Endothelial cell of umbilical vein (primary cell): ENCODE results near the gene TERT. TPM values are rescaled to one million over a fixed set of nuclear protein-coding genes. Genes with fewer than 3 reads are reported as not detected.

Source experiments
- BruUV-seq: library from RNA; stranded (reverse); fragments of 400-500 nt; replicated peaks from 2 replicates; lab custom pipeline; 2021; lab: Mats Ljungman, UMichigan
- CTCF ChIA-PET: fragments of 300-600, 350-600 bp; sonication (Branson Sonifier 250); formaldehyde crosslinking; loops from one replicate; lab custom pipeline; 2021; ENCODE audit warnings: antibody characterized with exemption, inconsistent platforms; lab: Charles Lee
- POLR2A ChIA-PET: fragments of 300-600, 350-600 bp; sonication (Branson Sonifier 250); formaldehyde crosslinking; loops from one replicate; lab custom pipeline; 2021; ENCODE audit warnings: antibody characterized with exemption, inconsistent platforms; lab: Charles Lee
- DNase-seq: peaks from one replicate; pipeline ENCODE4 v3.0.0-alpha.2; 2011; ENCODE audit warnings: low read depth, low spot score
- FAIRE-seq: peaks from 2 replicates; lab custom pipeline; 2011; peaks lifted over from hg19 to GRCh38; lab: Jason Lieb, UNC
- H2AFZ ChIP-seq: 2 replicates; pipeline ENCODE4 v1.6.0; 2012; ENCODE audit warnings: low read depth, low read length, control low read depth, inconsistent platforms
- H3K27ac ChIP-seq: 2 replicates; pipeline ENCODE4 v1.5.1; 2011; ENCODE audit warnings: low read depth, mild to moderate bottlenecking, control low read depth, low read length, moderate library complexity; ENCODE audit not compliant: insufficient read depth
- H3K27me3 ChIP-seq, 2 experiments: 2 replicates each; pipeline versions ENCODE4 v1.6.0 to v1.6.1; 2011; ENCODE audit warnings: low read length in 2 of 2, mixed read lengths in 1 of 2; ENCODE audit not compliant: control insufficient read depth in 2 of 2, insufficient read depth in 2 of 2
- H3K36me3 ChIP-seq, 2 experiments: 2 replicates in 1 of 2; 3 replicates in 1 of 2; pipeline ENCODE4 v1.5.1; 2011; ENCODE audit warnings: low read length in 2 of 2, mild to moderate bottlenecking in 1 of 2, moderate library complexity in 1 of 2; ENCODE audit not compliant: control insufficient read depth in 2 of 2, insufficient read depth in 2 of 2; ENCODE audit errors: extremely low read depth in 1 of 2
- H3K4me1 ChIP-seq: 3 replicates; pipeline ENCODE4 v1.5.1; 2011; ENCODE audit warnings: mild to moderate bottlenecking, low read length; ENCODE audit not compliant: control insufficient read depth, insufficient read depth; ENCODE audit errors: extremely low read depth
- H3K4me2 ChIP-seq: 2 replicates; pipeline ENCODE4 v1.6.1; 2011; ENCODE audit warnings: low read length, control low read depth, mixed read lengths; ENCODE audit not compliant: insufficient read depth
- H3K4me3 ChIP-seq, 3 experiments: fragments of 200-600 bp in 1 of 3; sonication (generic), shearing (Covaris generic) in 1 of 3; replicated peaks in 1 of 3; 2 replicates each; pipeline ENCODE4 v1.5.1; 2011 to 2016; ENCODE audit warnings: control low read depth in 3 of 3, low read length in 3 of 3, mild to moderate bottlenecking in 2 of 3, inconsistent platforms in 1 of 3, low read depth in 1 of 3, moderate library complexity in 1 of 3; ENCODE audit not compliant: insufficient read depth in 1 of 3
- H3K79me2 ChIP-seq: 2 replicates; pipeline ENCODE4 v1.6.0; 2012; ENCODE audit warnings: low read length, inconsistent platforms; ENCODE audit not compliant: control insufficient read depth, insufficient read depth
- H3K9ac ChIP-seq: replicated peaks from 2 replicates; pipeline ENCODE3; 2011; ENCODE audit warnings: low read length, control low read depth; ENCODE audit not compliant: insufficient read depth; ENCODE audit errors: extremely low read depth
- H3K9me1 ChIP-seq: replicated peaks from 3 replicates; pipeline ENCODE4 v1.6.0; 2011; ENCODE audit warnings: mild to moderate bottlenecking, low read length; ENCODE audit not compliant: control insufficient read depth, insufficient read depth; ENCODE audit errors: extremely low read depth
- H3K9me3 ChIP-seq: replicated peaks from 2 replicates; pipeline ENCODE4 v1.5.1; 2012; ENCODE audit warnings: low read length, inconsistent platforms; ENCODE audit not compliant: control insufficient read depth, insufficient read depth
- H4K20me1 ChIP-seq: replicated peaks from 2 replicates; pipeline ENCODE3; 2011; ENCODE audit warnings: mild to moderate bottlenecking, low read length; ENCODE audit not compliant: control insufficient read depth, insufficient read depth; ENCODE audit errors: extremely low read depth
- CTCF ChIP-seq, 2 donors: IDR thresholded peaks; 1 replicate in 1 of 2; 2 replicates in 1 of 2; pipeline ENCODE4 v1.5.1; 2011; ENCODE audit warnings: low read length in 2 of 2, mild to moderate bottlenecking in 2 of 2, moderate library complexity in 2 of 2, control low read depth in 1 of 2, inconsistent platforms in 1 of 2, low read depth in 1 of 2; ENCODE audit not compliant: insufficient read depth in 1 of 2; ENCODE audit errors: extremely low read depth in 1 of 2
- EZH2 ChIP-seq: IDR thresholded peaks from 2 replicates; pipeline ENCODE4 v1.6.1; 2012; ENCODE audit warnings: borderline replicate concordance, low read depth, mild to moderate bottlenecking, moderate library complexity, low read length, inconsistent platforms; ENCODE audit not compliant: severe bottlenecking
- FOS ChIP-seq: IDR thresholded peaks from 2 replicates; pipeline ENCODE4 v1.6.1; 2011; ENCODE audit warnings: mild to moderate bottlenecking, low read length, moderate library complexity, borderline replicate concordance; ENCODE audit not compliant: insufficient read depth
- GATA2 ChIP-seq: IDR thresholded peaks from 2 replicates; pipeline ENCODE4 v1.7.0; 2011; ENCODE audit warnings: low read depth, mild to moderate bottlenecking, moderate library complexity, mixed read lengths, low read length; ENCODE audit not compliant: insufficient read length, insufficient read depth
- JUN ChIP-seq: IDR thresholded peaks from 2 replicates; pipeline ENCODE4 v1.6.1; 2011; ENCODE audit warnings: borderline replicate concordance, low read depth; ENCODE audit not compliant: insufficient read length, insufficient read depth
- MYC ChIP-seq: IDR thresholded peaks from one replicate; pipeline ENCODE4 v1.6.1; 2011; ENCODE audit warnings: mild to moderate bottlenecking, low read depth, low read length
- POLR2A ChIP-seq: IDR thresholded peaks from 2 replicates; pipeline ENCODE4 v1.6.1; 2012; ENCODE audit warnings: low read depth, mild to moderate bottlenecking, control low read depth, low read length
- POLR2AphosphoS5 ChIP-seq: IDR thresholded peaks from 2 replicates; pipeline ENCODE4 v1.6.1; 2012; ENCODE audit warnings: low read depth, mild to moderate bottlenecking, control low read depth, low read length, moderate library complexity; ENCODE audit not compliant: insufficient read depth
- dilution Hi-C: fragments of 300-500 bp; cut with MboI; formaldehyde crosslinking; loops from one replicate; pipeline ENCODE4 v1.15.0; 2019; ENCODE audit warnings: low sequenced_read_pairs; ENCODE audit not compliant: extremely low pct_ligation_motif_present
- intact Hi-C: fragments of 100-400 bp; cut with micrococcal nuclease; formaldehyde crosslinking; loops from one replicate; pipeline ENCODE4 v1.10.0; 2022
- polyA plus RNA-seq, 4 experiments: library from polyadenylated mRNA; depleted of rRNA in 3 of 4; stranded (reverse) in 3 of 4; unstranded in 1 of 4; fragments of >200 nt; gene quantifications; 2 replicates each; pipeline versions ENCODE4 v1.2.1 to v1.2.3, GENCODE V29; 2011 to 2012; ENCODE audit warnings: missing spikeins in 1 of 4
- total RNA-seq: library from RNA; stranded (reverse); gene quantifications from 2 replicates; pipeline ENCODE4 v1.2.3, GENCODE V29; 2021
- TF ChIP-seq, protein P1 (sequence below): IDR thresholded peaks from 2 replicates; pipeline ENCODE4 v1.6.1; 2011; ENCODE audit not compliant: insufficient read depth, insufficient read length

Gene TERT
- total and polyA plus RNA-seq, 2 donors (not counting 3 experiments of a cell fraction or from before 2014, with no cell fraction given), result 0.04 TPM; not detected in 1

DNA sequence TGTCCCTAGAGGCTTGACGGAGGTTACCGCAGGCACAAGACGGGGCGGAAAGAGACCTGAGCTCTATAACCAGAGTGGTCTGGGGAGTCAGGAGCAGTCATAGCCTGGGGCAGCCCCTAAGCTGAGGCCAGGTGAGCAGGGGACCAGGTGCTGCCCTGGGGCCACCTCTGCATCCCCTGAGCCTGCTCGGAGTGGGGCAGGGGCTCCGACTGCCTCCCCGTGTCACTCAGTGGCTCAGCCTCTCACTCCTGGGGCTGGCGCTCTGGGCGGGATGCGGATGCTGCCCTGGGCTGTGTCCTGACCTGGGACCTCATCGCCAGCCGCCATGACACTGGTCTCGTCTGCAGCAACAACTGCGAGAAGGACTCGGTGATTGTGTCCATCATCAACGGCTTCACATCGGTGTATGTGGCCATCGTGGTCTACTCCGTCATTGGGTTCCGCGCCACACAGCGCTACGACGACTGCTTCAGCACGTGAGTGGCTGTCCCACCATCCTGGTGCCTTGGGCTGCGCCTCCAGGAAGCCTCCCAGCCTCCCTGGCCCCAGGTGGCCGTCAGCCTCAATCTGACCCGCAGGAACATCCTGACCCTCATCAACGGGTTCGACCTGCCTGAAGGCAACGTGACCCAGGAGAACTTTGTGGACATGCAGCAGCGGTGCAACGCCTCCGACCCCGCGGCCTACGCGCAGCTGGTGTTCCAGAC, 78.5 kb downstream of the TERT start:
- POLR2A ChIA-PET, result no interaction called here
- Histone ChIP-seq H3K9me3 (no peaks in the 10 kb centered on the region), H3K9me1 (no peaks in the 10 kb centered on the region), H3K27ac (no peak overlapping the region), H3K27me3 (no peaks in the 10 kb centered on the region), H3K79me2 (no peaks in the 10 kb centered on the region), H3K4me1 (no peaks in the 10 kb centered on the region), H3K4me2 (no peak overlapping the region), H3K36me3 (no peaks in the 10 kb centered on the region), H4K20me1 (no peaks in the 10 kb centered on the region), H3K9ac (no peak overlapping the region), H3K4me3 (no peak overlapping the region), H2AFZ (no peak overlapping the region)
- TF ChIP-seq FOS (no peak), JUN (no peak), GATA2 (no peak), EZH2 (no peak), POLR2AphosphoS5 (no peak), CTCF (IDR thresholded peaks at IDR 0.05; ENCODE audit: extremely low read depth in 1 of 2, insufficient read depth in 1 of 2, low read depth in 1 of 2, low read length in 2 of 2) (no peak), POLR2A (no peak), MYC (no peak)
- TF ChIP-seq, protein P1, sequence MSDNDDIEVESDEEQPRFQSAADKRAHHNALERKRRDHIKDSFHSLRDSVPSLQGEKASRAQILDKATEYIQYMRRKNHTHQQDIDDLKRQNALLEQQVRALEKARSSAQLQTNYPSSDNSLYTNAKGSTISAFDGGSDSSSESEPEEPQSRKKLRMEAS, result no peak
- CTCF ChIA-PET, result no interaction called here
- intact Hi-C loops (no loop called here), dilution Hi-C loops (no loop called here)
- no TSS peak for BruUV-seq
- FAIRE-seq, result no peak
- DNase-seq, result no peak
